PFSK-1 (cell line): ENCODE data around the gene SUPT3H.

Experiments used
- FOXP2 ChIP-seq: optimal IDR thresholded peaks from 2 replicates; pipeline ENCODE3; 2011; ENCODE audit warnings: borderline replicate concordance, control low read depth, inconsistent platforms; ENCODE audit not compliant: insufficient read depth; ENCODE audit errors: extremely low read length, extremely low read depth
- POLR2AphosphoS5 ChIP-seq: IDR thresholded peaks from 2 replicates; pipeline ENCODE4 v1.6.1; 2012; ENCODE audit warnings: low read depth, mild to moderate bottlenecking, control low read depth, low read length, moderate library complexity
- SIN3A ChIP-seq: IDR thresholded peaks from 2 replicates; pipeline ENCODE4 v1.6.1; 2012; ENCODE audit warnings: mild to moderate bottlenecking, low read length, moderate library complexity, borderline replicate concordance; ENCODE audit not compliant: insufficient read depth
- TAF1 ChIP-seq: IDR thresholded peaks from 2 replicates; pipeline ENCODE4 v1.6.1; 2012; ENCODE audit warnings: low read length, control low read depth, borderline replicate concordance; ENCODE audit not compliant: insufficient read depth
- TF ChIP-seq, protein P1 (sequence below), 2 experiments: IDR thresholded peaks; 2 replicates each; pipeline versions ENCODE4 v1.6.1 to v1.8.0; 2011 to 2012; ENCODE audit warnings: low read depth in 2 of 2, low read length in 2 of 2, control low read depth in 1 of 2, inconsistent platforms in 1 of 2, mild to moderate bottlenecking in 1 of 2, moderate library complexity in 1 of 2; ENCODE audit not compliant: insufficient read depth in 1 of 2

DNA sequence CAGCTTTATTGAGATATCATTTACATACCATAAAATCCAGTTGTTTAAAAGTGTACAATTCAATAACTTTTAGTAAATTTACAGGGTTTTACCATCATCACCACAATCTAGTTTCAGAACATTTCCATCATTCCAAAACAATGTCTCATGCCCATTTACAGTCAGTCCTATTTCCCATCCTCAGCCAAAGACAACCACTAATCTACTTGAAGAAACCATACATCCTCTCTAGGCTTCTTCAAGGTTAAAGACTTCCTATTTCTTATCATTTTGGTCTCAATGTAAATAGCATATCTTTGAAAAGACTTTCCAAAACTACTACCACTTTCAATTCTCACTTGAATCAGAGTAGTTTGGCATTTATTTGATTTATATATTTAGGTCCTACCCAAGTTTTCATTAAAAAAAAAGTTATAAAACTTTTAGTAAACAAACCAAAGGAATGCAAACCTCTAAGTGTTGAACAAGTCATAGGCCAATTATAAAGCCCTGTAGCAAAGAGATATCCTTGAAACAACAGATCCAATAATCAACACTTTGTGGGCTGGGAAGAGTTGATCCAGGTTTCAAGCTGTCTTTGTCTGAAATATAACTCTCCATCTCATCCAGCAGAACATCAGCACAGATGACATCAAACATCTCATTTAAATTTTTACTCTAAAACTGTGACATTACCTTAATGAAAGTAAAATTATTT lies 260.9 kb downstream of the SUPT3H start:
- TF ChIP-seq SIN3A (no peak), POLR2AphosphoS5 (no peak), FOXP2 (no peak), TAF1 (no peak)
- TF ChIP-seq, protein P1, sequence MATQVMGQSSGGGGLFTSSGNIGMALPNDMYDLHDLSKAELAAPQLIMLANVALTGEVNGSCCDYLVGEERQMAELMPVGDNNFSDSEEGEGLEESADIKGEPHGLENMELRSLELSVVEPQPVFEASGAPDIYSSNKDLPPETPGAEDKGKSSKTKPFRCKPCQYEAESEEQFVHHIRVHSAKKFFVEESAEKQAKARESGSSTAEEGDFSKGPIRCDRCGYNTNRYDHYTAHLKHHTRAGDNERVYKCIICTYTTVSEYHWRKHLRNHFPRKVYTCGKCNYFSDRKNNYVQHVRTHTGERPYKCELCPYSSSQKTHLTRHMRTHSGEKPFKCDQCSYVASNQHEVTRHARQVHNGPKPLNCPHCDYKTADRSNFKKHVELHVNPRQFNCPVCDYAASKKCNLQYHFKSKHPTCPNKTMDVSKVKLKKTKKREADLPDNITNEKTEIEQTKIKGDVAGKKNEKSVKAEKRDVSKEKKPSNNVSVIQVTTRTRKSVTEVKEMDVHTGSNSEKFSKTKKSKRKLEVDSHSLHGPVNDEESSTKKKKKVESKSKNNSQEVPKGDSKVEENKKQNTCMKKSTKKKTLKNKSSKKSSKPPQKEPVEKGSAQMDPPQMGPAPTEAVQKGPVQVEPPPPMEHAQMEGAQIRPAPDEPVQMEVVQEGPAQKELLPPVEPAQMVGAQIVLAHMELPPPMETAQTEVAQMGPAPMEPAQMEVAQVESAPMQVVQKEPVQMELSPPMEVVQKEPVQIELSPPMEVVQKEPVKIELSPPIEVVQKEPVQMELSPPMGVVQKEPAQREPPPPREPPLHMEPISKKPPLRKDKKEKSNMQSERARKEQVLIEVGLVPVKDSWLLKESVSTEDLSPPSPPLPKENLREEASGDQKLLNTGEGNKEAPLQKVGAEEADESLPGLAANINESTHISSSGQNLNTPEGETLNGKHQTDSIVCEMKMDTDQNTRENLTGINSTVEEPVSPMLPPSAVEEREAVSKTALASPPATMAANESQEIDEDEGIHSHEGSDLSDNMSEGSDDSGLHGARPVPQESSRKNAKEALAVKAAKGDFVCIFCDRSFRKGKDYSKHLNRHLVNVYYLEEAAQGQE (IDR thresholded peaks at IDR 0.05; ENCODE audit: insufficient read depth in 1 of 2, low read depth in 2 of 2, low read length in 2 of 2): no peak
